GM12878 (cell line): ENCODE measurements around the gene TMX3. TPM values are rescaled to one million over a fixed set of nuclear protein-coding genes. Genes with fewer than 3 reads are reported as not detected.

Experiments used
- ATAC-seq: fragments of 200-7000 bp; cut with Tn5 transposase; 3 replicates; pipeline ENCODE4 v1.9.1; 2020; ENCODE audit warnings: mild to moderate bottlenecking, moderate library complexity
- BruUV-seq: library from RNA; stranded (reverse); fragments of 400-500 nt; replicated peaks from 2 replicates; lab custom pipeline; 2021; lab: Mats Ljungman, UMichigan
- CTCF ChIA-PET: fragments of 300-600 bp; sonication (Branson Sonifier 250); formaldehyde crosslinking; extraction: SDS; loops from one replicate; lab custom pipeline; 2021; ENCODE audit warnings: inconsistent platforms; lab: Yijun Ruan, JAX
- POLR2A ChIA-PET: fragments of 350-600 bp; formaldehyde crosslinking; extraction: SDS; loops from one replicate; lab custom pipeline; 2021; ENCODE audit warnings: inconsistent platforms; lab: Charles Lee
- RAD21 ChIA-PET: fragments of 300-600 bp; sonication (Branson Sonifier 250); formaldehyde crosslinking; loops from one replicate; lab custom pipeline; 2023; ENCODE audit warnings: antibody characterized with exemption; ENCODE audit not compliant: unreplicated experiment; lab: Charles Lee
- SMC1A ChIA-PET: fragments of 300-600 bp; sonication (Branson Sonifier 250); formaldehyde crosslinking; loops from one replicate; lab custom pipeline; 2023; ENCODE audit not compliant: unreplicated experiment, uncharacterized antibody; lab: Charles Lee
- DNase-seq: peaks from one replicate; pipeline ENCODE4 v3.0.0-alpha.2; 2011; ENCODE audit warnings: low read depth, low spot score
- FAIRE-seq: peaks from 3 replicates; lab custom pipeline; 2011; peaks lifted over from hg19 to GRCh38; lab: Jason Lieb, UNC
- H2AFZ ChIP-seq: 2 replicates; pipeline ENCODE4 v1.6.0; 2011; ENCODE audit warnings: low read depth, low read length, control low read depth; ENCODE audit not compliant: control insufficient read depth
- H3K27ac ChIP-seq: 2 replicates; pipeline ENCODE4 v1.5.1; 2011; ENCODE audit warnings: control low read depth; ENCODE audit not compliant: control insufficient read depth, insufficient read depth
- H3K27me3 ChIP-seq, 2 experiments: replicated peaks in 1 of 2; 2 replicates each; pipeline versions ENCODE4 v1.6.0 to v1.6.1; 2011; ENCODE audit warnings: low read length in 1 of 2; ENCODE audit not compliant: control insufficient read depth in 2 of 2, insufficient read depth in 2 of 2
- H3K36me3 ChIP-seq, 2 experiments: 2 replicates each; pipeline ENCODE4 v1.5.1; 2011; ENCODE audit warnings: low read length in 1 of 2; ENCODE audit not compliant: control insufficient read depth in 2 of 2, insufficient read depth in 2 of 2
- H3K4me1 ChIP-seq: 2 replicates; pipeline ENCODE4 v1.6.1; 2011; ENCODE audit warnings: mild to moderate bottlenecking, low read length, moderate library complexity, mixed read lengths; ENCODE audit not compliant: control insufficient read depth, insufficient read depth
- H3K4me2 ChIP-seq: 2 replicates; pipeline ENCODE4 v1.6.0; 2011; ENCODE audit warnings: control low read depth; ENCODE audit not compliant: control insufficient read depth, insufficient read depth
- H3K4me3 ChIP-seq: fragments of 200-600 bp; sonication (generic); 2 replicates; pipeline ENCODE4 v1.5.1; 2016
- H3K79me2 ChIP-seq: 2 replicates; pipeline ENCODE4 v1.6.0; 2011; ENCODE audit warnings: low read length; ENCODE audit not compliant: control insufficient read depth, insufficient read depth
- H3K9ac ChIP-seq: 2 replicates; pipeline ENCODE4 v1.8.0; 2011; ENCODE audit warnings: low read length, control low read depth, mixed read lengths; ENCODE audit not compliant: control insufficient read depth, insufficient read depth
- H3K9me3 ChIP-seq: replicated peaks from 3 replicates; pipeline ENCODE4 v1.5.1; 2011; ENCODE audit warnings: mild to moderate bottlenecking, low read length; ENCODE audit not compliant: control insufficient read depth, insufficient read depth
- H4K20me1 ChIP-seq: 2 replicates; pipeline ENCODE4 v1.6.0; 2011; ENCODE audit not compliant: control insufficient read depth, insufficient read depth
- BRCA1 ChIP-seq: IDR thresholded peaks from 2 replicates; pipeline ENCODE4 v1.6.1; 2011; ENCODE audit warnings: low read depth, low read length, improper control_type of control experiment
- CBX5 ChIP-seq: sonication (generic); IDR thresholded peaks from 2 replicates; pipeline ENCODE4 v1.6.1; 2016; ENCODE audit warnings: low read depth, moderate library complexity, mild to moderate bottlenecking, inconsistent platforms
- EED ChIP-seq: sonication (generic); IDR thresholded peaks from 2 replicates; pipeline ENCODE4 v1.6.1; 2016; ENCODE audit warnings: antibody characterized with exemption, low read depth
- IRF4 ChIP-seq: IDR thresholded peaks from 2 replicates; pipeline ENCODE4 v1.6.1; 2011; ENCODE audit warnings: low read depth, low read length
- NKRF ChIP-seq: fragments of 450-650 bp; conservative IDR thresholded peaks from 2 replicates; pipeline ENCODE4 v1.6.1; 2017; ENCODE audit warnings: mild to moderate bottlenecking, moderate library complexity
- NR2F1 ChIP-seq: fragments of 450-650 bp; conservative IDR thresholded peaks from 2 replicates; pipeline ENCODE4 v1.6.1; 2017; ENCODE audit warnings: mild to moderate bottlenecking
- SRF ChIP-seq, 2 experiments: IDR thresholded peaks; 2 replicates each; pipeline ENCODE4 v1.6.1; 2011; ENCODE audit warnings: low read depth in 2 of 2, low read length in 2 of 2, mild to moderate bottlenecking in 1 of 2, moderate library complexity in 1 of 2
- WGBS: methylation state at CpG from one replicate; pipeline ENCODE4 v1.1.6; 2016; ENCODE audit warnings: low lambda C conversion rate; ENCODE audit not compliant: insufficient replicate concordance, insufficient coverage; ENCODE audit errors: missing lambda C conversion rate; 5-methylcytosine and 5-hydroxymethylcytosine counted together
- in situ Hi-C: fragments of 300-500 bp; cut with MboI; formaldehyde crosslinking; loops from 9 replicates; pipeline ENCODE4 v1.14.3; 2018; ENCODE audit warnings: mixed read lengths
- intact Hi-C: fragments of 100-400 bp; cut with micrococcal nuclease; formaldehyde crosslinking; loops from one replicate; pipeline ENCODE4 v1.14.2; 2022; ENCODE audit not compliant: unreplicated experiment
- polyA plus RNA-seq, 11 experiments: library from polyadenylated mRNA; depleted of rRNA in 4 of 11; unstranded in 6 of 11; stranded (reverse) in 5 of 11; fragments of >200 nt; fragmentation: Nextera tagmentation in 4 of 11; fragmentation: Illumina TruSeq in 1 of 11; extraction: Ambion mirVana in 4 of 11; extraction: Trizol in 1 of 11; gene quantifications; 1 replicate in 1 of 11; 2 replicates in 10 of 11; pipeline versions ENCODE4 v1.2.1 to v1.2.3, GENCODE V29; 2011 to 2016; ENCODE audit warnings: inconsistent platforms in 2 of 11, missing spikeins in 2 of 11, low read depth in 1 of 11
- total RNA-seq, 4 experiments: library from RNA; depleted of rRNA in 3 of 4; stranded (reverse); fragments of >200 nt in 3 of 4; fragmentation: Illumina TruSeq in 1 of 4; extraction: Trizol in 1 of 4; gene quantifications; 2 replicates each; pipeline versions ENCODE4 v1.2.1 to v1.2.3, GENCODE V29; 2013 to 2021

The TMX3 gene
- total and polyA plus RNA-seq, 10 of the 15 experiments (the other 5 are each of a cell fraction or from before 2014, with no cell fraction given), result 14.2 to 85.6 (median 29.7) TPM

GRCh38 chr18:68759308-68759707 is 44.4 kb upstream of the TMX3 start:
- ChIA-PET CTCF (no interaction called here), POLR2A (no interaction called here), SMC1A (interaction anchor here (0.9 kb wide), 1 partner anchor 8 kb away, joined by 3 read pairs; no protein-coding TSS in a partner anchor), RAD21 (no interaction called here)
- Histone ChIP-seq H4K20me1 (no peaks in the 10 kb centered on the region), H2AFZ (no peak overlapping the region), H3K27me3 (no peaks in the 10 kb centered on the region), H3K4me1 (no peaks in the 10 kb centered on the region), H3K4me3 (no peak overlapping the region), H3K36me3 (no peaks in the 10 kb centered on the region), H3K9me3 (no peaks in the 10 kb centered on the region), H3K79me2 (no peaks in the 10 kb centered on the region), H3K4me2 (no peak overlapping the region), H3K27ac (no peak overlapping the region), H3K9ac (no peak overlapping the region)
- intact Hi-C loops, result no loop called here
- FAIRE-seq (no peak), DNase-seq (no peak), ATAC-seq (no peak)
- in situ Hi-C loops, result no loop called here
- no TSS peak for BruUV-seq
- WGBS, result 50% methylated on average over 2 of the region's 2 CpGs
- TF ChIP-seq BRCA1 (no peak), NKRF (no peak), SRF (IDR thresholded peaks at IDR 0.05; ENCODE audit: low read depth in 2 of 2, low read length in 2 of 2) (no peak), EED (no peak), NR2F1 (no peak), CBX5 (peak; percentile 37; the same call in 1 of the 2 replicates), IRF4 (no peak)
